ENCODE data around the gene UBE2M.

GRCh38 chr19:58513213-58513693 is 45.2 kb downstream of the UBE2M start:
- TF ChIP-seq CTCF (conservative IDR thresholded peaks at IDR 0.05 in 1 of 2, IDR thresholded peaks at IDR 0.05 in 1 of 2; ENCODE audit: extremely low read depth in 1 of 2, insufficient read depth in 1 of 2, low read depth in 1 of 2, low read length in 2 of 2) = no peak
- TF ChIP-seq EZH2 (IDR thresholded peaks at IDR 0.05; ENCODE audit: borderline replicate concordance, low read length) = no peak
